ENCODE measurements around the gene FBP2. TPM values are rescaled to one million over a fixed set of nuclear protein-coding genes. Genes with fewer than 3 reads are reported as not detected.

The FBP2 gene
- total RNA-seq, 1 donor from 2014 or later: not detected

DNA sequence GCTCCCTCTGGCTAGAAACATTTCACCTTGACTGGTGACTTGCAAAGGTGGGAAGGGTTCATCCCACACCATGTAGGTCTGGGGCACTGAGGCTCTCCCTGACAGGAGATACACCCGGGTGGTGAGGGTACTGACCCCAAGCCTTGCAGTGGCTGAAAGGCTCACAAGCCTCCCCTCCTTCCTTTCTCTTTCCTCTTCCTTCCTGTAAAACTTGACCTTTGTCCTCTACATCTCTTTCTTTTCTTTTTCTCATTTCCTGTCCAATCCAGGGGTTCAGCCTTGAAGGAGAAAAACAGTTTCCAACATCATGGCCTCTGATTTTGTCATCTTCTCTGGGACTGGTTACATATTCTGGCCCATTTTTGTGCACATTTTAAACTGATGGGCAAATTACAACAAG lies 16.6 kb downstream of the FBP2 start:
- no peak for DNase-seq (ENCODE audit: low spot score, unreplicated experiment)
- no peaks in the 10 kb centered on the region for H3K36me3 Mint-ChIP-seq (ENCODE audit: insufficient read depth)
- H3K27me3 Mint-ChIP-seq: peaks cover 5% of the 10 kb centered on the region
- no peaks in the 10 kb centered on the region for H3K4me1 Mint-ChIP-seq (ENCODE audit: low read depth)
- TF ChIP-seq, protein P1, sequence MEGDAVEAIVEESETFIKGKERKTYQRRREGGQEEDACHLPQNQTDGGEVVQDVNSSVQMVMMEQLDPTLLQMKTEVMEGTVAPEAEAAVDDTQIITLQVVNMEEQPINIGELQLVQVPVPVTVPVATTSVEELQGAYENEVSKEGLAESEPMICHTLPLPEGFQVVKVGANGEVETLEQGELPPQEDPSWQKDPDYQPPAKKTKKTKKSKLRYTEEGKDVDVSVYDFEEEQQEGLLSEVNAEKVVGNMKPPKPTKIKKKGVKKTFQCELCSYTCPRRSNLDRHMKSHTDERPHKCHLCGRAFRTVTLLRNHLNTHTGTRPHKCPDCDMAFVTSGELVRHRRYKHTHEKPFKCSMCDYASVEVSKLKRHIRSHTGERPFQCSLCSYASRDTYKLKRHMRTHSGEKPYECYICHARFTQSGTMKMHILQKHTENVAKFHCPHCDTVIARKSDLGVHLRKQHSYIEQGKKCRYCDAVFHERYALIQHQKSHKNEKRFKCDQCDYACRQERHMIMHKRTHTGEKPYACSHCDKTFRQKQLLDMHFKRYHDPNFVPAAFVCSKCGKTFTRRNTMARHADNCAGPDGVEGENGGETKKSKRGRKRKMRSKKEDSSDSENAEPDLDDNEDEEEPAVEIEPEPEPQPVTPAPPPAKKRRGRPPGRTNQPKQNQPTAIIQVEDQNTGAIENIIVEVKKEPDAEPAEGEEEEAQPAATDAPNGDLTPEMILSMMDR (IDR thresholded peaks at IDR 0.05; ENCODE audit: unreplicated experiment): no peak
- no peaks in the 10 kb centered on the region for H3K9me3 Mint-ChIP-seq (ENCODE audit: low read depth)
- H3K27ac Mint-ChIP-seq: no peak overlapping the region
- H3K4me3 Mint-ChIP-seq (ENCODE audit: low read depth): no peak overlapping the region

GRCh38 chr9:94576131-94576530 lies 17.5 kb downstream of the FBP2 start:
- DNase-seq (ENCODE audit: low spot score, unreplicated experiment): no peak

GRCh38 chr9:94568972-94569712 lies 24.5 kb downstream of the FBP2 start:
- Mint-ChIP-seq H3K27me3 (peaks cover 10% of the 10 kb centered on the region), H3K4me1 (ENCODE audit: low read depth) (no peaks in the 10 kb centered on the region), H3K4me3 (ENCODE audit: low read depth) (no peak overlapping the region), H3K36me3 (ENCODE audit: insufficient read depth) (peaks cover 8% of the 10 kb centered on the region), H3K27ac (no peak overlapping the region), H3K9me3 (ENCODE audit: low read depth) (peaks cover 2% of the 10 kb centered on the region)
- no peak for DNase-seq (ENCODE audit: low spot score, unreplicated experiment)
- TF ChIP-seq, protein P1 (IDR thresholded peaks at IDR 0.05; ENCODE audit: unreplicated experiment): no peak

More at GRCh38 chr9:94576131-94576530, 17.5 kb downstream of the FBP2 start:
- Mint-ChIP-seq H3K36me3 (ENCODE audit: insufficient read depth) (no peaks in the 10 kb centered on the region), H3K4me1 (ENCODE audit: low read depth) (no peaks in the 10 kb centered on the region), H3K9me3 (ENCODE audit: low read depth) (no peaks in the 10 kb centered on the region), H3K4me3 (ENCODE audit: low read depth) (no peak overlapping the region), H3K27ac (no peak overlapping the region), H3K27me3 (peaks cover 10% of the 10 kb centered on the region)
- TF ChIP-seq, protein P1 (IDR thresholded peaks at IDR 0.05; ENCODE audit: unreplicated experiment): no peak

DNA sequence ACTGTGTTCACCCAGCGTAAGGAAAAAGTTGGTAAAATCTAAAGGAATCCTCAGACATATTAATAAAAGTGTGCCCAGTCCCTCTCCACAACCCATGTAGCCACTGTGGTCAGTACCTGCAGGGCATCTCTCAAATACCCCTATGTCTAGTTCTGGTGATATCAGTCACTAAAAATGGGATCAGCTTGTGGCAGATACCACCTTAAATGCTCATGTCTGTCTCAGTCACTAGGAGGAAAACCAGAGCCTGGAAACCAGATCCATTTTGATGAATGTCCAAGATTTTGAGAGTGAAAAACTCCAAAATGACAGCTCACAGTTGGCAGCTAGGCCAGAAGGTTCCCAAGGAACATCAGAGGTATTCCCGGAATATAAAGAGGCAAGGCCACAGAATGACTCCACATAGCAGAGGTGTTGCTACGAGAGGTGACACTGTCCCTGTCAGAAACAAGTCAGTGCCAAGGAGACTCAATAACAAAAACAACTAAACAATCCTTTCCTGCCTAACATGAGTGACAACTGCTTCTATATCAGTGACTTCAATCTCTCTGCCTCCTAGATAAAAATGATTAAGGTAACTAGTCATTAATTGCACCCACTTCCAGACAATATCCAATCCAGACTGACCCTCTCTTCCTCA lies 25.3 kb downstream of the FBP2 start:
- H3K27ac Mint-ChIP-seq: no peak overlapping the region
- no peak overlapping the region for H3K4me3 Mint-ChIP-seq (ENCODE audit: low read depth)
- H3K27me3 Mint-ChIP-seq: peaks cover 10% of the 10 kb centered on the region
- peaks cover 13% of the 10 kb centered on the region for H3K36me3 Mint-ChIP-seq (ENCODE audit: insufficient read depth)
- DNase-seq (ENCODE audit: low spot score, unreplicated experiment): no peak
- H3K4me1 Mint-ChIP-seq (ENCODE audit: low read depth): no peaks in the 10 kb centered on the region
- peaks cover 5% of the 10 kb centered on the region for H3K9me3 Mint-ChIP-seq (ENCODE audit: low read depth)
- TF ChIP-seq, protein P1 (IDR thresholded peaks at IDR 0.05; ENCODE audit: unreplicated experiment): no peak

DNA sequence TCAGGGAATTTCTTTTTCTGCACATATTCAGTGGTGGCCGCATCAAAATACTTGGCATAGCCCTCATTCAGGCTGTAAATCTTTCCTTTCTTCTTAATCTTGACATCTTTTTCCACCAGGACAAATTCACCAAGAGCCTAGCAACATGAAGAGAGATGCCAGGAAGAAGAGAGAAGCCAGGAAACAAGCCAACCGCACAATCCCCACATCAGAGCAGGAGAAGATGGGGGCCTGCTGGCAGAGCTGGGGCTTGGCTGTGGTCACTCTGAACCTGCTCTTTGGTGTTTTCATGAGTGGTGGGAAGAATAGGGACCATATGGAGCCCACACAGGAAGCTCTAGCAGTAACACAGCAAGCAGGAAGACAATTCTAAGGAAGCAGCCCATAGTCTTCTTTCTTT lies 26.4 kb downstream of the FBP2 start:
- H3K36me3 Mint-ChIP-seq (ENCODE audit: insufficient read depth): peaks cover 13% of the 10 kb centered on the region
- H3K4me1 Mint-ChIP-seq (ENCODE audit: low read depth): no peaks in the 10 kb centered on the region
- H3K27ac Mint-ChIP-seq: peak overlapping the region; percentile 49
- TF ChIP-seq, protein P1 (IDR thresholded peaks at IDR 0.05; ENCODE audit: unreplicated experiment): no peak
- no peak for DNase-seq (ENCODE audit: low spot score, unreplicated experiment)
- no peak overlapping the region for H3K4me3 Mint-ChIP-seq (ENCODE audit: low read depth)
- H3K27me3 Mint-ChIP-seq: peaks cover 7% of the 10 kb centered on the region
- peaks cover 5% of the 10 kb centered on the region for H3K9me3 Mint-ChIP-seq (ENCODE audit: low read depth)
